GM18499 (cell line): ENCODE data around the gene GNG7.
"Not testable (repeated sequence)": the region's sequence is repeated elsewhere in the genome, so short reads cannot be mapped to it uniquely, and the experiment has no call there.

Experiments used
- ATAC-seq: cut with Tn5 transposase; IDR thresholded peaks from one replicate; pipeline ENCODE4 v1.9.1; 2021; ENCODE audit warnings: moderate number of reproducible peaks; ENCODE audit not compliant: insufficient read depth, unreplicated experiment

The GNG7 gene

DNA sequence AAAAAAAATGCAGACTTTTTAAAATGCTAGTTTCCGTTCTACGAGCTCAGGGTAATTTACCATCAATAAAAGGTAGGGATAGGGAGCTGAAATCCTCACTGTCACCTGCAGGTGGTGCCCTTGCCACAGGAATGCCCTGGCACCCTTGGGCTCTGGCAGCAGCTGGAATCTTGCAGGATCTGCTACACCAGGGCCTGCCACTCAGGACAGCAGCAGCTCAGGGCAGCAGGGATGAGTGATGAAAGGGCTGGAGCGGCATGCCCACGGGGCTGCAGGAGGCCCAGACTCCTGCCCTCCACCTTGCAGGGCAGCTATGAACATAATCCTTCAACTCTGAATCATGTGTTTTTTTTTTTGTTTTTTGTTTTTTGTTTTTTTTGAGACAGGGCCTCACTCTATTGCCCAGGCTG lies 54.0 kb downstream of the GNG7 start:
- ATAC-seq: no peak

DNA sequence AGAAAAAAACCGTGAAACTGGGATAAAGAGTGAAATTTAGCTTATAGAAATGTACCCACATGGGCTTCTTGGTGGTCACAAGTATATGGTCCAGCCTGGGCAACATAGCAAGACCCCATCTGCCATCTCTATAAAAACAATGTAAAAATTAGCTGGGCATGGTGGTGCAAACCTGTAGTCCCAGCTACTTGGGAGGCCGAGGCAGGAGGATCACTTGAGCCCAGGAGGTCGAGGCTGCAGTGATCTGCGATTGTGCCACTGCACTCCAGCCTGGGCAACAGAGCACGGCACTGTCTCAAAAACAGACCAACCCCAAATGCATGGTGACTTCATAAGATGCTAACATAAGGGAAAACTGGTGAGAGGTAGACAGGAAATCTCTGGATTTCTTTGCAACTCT lies 54.4 kb downstream of the GNG7 start:
- no peak for ATAC-seq

DNA sequence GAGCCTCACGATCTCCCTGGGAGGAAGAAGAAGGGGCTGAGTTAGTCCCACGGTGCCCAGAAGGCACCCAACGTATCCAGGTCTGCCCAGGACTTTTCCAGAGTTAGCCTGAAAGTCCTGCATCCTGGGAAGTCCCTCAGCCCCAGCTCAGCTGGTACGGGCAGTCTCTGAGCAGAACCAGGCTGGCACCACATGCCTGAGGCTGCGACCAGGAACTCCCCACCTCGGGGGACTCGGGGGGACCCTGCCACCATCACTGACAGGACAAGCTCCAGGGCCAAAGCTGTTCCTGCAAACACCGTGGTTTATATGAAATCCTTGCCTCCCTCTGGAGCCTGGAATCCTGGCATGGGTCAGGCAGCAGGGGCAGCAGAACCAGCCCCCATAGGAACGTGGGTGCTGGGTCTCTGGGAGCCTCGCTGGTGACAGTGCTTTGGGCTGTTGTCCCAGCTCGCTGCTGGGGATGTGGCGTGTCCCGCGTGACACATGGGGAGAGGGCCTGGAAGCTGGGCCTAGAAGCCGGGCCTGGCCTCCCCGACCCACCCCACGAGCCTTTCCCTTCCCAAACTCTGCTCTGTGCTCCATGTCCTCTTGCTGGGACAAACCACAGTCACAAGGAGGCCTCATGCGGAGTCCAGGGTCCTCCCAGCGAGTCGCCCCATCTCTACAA lies 55.5 kb downstream of the GNG7 start:
- ATAC-seq: no peak

DNA sequence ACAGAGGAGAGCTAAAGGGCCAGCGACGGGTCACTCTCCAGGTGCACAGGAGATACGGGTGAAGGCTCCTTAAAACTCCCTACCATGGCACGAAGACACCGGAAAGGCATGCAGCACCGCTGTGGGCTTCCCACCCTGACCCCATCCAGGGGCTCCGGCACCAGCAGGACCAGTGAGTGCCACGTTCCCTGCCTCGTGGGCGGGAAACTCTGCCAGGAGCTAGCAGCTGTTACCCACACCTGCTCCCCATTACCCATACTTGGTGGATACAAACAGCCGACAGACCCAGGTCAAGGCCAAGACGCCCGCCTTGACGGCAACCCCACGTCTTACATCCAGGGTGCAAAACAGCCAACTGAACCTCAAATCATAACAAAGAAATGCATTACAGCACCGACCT lies 56.7 kb downstream of the GNG7 start:
- ATAC-seq: no peak

DNA sequence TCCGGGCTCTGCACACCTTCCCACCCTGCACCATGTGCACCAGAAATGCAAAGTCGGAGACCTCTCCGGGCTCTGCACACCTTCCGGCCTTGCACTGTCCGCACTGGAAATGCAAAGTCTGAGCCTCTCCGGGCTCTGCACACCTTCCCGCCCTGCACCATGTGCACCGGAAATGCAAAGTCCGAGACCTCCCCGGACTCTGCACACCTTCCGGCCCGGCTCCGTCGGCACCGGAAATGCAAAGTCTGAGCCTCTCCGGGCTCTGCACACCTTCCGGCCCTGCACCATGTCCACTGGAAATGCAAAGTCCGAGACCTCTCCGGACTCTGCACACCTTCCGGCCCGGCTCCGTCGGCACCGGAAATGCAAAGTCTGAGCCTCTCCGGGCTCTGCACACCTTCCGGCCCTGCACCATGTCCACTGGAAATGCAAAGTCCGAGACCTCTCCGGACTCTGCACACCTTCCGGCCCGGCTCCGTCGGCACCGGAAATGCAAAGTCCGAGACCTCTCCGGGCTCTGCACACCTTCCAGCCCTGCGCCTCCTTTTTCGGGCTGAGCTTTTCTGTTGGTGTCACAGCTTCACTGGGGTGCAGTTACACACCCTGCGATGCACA lies 59.3 kb downstream of the GNG7 start:
- ATAC-seq: not testable (repeated sequence)

DNA sequence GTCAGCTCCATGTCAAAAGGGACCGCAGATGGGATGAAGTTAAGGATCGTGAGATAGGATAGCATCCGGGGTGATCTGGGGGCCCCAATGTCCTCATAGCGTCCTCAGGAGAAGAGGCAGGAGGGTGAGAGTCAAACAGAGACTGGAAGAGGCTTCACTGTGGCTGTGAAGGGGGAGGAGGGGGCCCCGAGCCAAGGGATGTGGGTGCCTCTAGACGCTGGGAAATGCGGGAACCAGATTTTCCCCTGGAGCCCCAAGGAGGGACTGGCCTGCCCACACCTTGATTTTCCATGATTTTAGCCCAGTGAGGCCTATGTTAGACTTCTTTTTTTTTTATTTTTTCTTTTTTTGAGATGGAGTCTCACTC lies 61.2 kb downstream of the GNG7 start:
- no peak for ATAC-seq

DNA sequence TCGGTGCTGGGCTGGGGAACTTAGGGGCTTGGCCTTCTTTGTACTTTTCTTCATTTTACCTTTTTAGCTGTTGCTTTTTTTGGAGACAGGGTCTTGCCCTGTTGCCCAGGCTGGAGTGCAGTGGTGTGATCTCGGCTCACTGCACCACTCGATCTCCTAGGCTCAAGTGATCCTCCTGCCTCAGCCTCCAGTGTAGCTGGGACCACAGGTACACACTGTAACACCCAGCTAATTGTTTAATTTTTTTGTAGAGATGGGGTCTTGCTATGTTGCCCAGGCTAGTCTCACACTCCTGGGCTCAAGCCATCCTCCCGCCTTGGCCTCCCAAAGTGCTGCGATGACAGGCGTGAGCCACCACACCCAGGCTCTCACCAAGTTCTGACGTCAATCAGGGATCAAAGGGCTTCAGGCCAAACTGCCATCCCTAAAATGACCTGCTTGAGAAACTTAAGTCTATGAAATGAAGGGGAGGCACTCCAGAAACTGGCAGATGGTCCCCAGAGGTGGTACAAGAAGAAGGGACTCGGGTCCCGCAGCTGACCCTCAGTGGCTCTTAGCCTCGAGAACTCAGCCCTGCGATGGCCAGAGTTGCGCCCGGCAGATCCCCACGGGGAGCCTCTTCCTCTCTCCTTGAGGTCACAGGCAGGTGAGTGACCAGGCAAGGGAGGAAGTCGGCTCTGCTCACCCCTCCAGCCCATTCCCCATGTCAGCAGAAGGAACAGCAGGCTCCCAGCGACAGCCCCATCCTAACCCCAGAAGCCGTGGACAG lies 61.7 kb downstream of the GNG7 start:
- no peak for ATAC-seq

DNA sequence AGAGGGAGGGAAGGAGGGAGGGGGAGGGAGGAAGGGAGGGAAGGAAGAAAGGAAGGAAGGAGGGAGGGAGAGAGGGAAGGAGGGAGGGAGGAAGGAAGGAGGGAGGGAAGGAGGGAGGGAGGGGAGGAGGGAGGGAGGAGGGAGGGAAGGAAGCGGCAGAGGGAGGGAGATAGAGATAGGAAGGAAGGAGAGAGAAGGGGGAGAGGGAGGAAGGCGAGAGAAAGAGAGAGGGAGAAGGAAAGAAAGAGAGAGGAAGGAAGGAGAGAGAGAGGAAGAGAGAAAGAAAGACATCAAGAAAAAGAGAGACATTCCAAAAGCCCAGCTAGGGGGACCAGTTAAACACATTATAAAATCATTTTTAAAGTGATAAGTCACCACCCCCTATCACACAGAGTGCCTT lies 62.5 kb downstream of the GNG7 start:
- no peak for ATAC-seq

DNA sequence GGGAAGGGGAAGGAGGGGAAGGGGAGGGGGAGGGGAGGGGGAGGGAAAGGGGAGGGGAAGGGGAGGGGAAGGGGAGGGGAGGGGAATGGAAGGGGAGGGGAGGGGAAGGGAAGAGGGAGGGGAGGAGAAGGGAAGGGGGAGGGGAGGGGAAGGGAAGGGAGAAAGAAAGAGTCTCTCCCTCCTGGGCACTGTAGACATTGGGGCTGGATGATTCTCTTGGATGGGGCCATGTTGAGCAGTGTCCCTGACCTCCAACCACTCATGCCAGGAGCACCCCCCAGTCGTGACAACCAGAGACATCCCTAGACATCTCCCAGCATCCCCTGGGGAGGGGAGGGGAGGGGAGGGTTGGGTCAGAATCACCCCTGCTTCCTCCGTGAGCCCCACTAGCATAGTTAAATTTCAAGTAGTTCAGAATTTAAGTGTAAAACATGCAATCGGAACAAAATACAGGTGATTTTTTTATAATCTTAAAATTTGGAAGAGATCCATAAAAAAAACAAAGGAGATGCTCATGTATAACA lies 64.0 kb downstream of the GNG7 start:
- ATAC-seq: no peak

DNA sequence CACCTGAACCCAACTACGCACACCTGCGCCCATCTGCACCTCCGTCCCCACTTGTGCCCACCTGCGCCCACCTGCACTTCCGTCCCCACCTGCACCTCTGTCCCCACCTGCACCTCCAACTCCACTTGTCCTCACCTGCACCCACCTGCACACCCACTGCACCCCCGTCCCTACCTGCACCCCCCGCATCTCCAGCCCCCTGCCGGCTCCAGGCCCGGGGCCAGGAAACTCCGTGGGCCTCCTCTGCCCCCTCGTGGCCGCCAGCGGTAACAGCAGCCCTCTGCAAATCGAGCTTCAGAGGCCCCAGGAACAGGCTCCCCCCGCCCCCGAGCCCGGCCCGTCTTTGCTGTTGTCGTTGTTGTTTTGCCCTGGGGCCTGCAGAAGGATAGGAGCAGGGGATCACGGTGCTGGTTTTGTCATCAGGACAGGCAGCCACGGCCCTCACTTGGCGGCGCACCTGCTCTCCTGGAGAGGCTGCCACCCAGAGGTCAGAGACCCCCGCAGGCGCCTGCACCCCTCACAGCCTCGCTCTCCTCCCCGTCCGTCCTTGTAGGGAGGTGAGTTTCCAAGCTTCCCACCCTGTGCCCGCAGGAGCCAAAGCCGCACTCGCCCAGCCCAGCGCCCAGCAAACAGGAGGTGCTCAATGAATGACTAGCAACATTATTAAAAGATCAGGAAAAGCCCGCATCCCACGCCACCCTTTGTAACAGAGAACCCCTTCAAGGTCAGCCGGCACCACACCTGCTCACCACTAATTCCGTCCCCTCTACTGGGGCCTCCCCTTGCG lies 65.4 kb downstream of the GNG7 start:
- no peak for ATAC-seq

DNA sequence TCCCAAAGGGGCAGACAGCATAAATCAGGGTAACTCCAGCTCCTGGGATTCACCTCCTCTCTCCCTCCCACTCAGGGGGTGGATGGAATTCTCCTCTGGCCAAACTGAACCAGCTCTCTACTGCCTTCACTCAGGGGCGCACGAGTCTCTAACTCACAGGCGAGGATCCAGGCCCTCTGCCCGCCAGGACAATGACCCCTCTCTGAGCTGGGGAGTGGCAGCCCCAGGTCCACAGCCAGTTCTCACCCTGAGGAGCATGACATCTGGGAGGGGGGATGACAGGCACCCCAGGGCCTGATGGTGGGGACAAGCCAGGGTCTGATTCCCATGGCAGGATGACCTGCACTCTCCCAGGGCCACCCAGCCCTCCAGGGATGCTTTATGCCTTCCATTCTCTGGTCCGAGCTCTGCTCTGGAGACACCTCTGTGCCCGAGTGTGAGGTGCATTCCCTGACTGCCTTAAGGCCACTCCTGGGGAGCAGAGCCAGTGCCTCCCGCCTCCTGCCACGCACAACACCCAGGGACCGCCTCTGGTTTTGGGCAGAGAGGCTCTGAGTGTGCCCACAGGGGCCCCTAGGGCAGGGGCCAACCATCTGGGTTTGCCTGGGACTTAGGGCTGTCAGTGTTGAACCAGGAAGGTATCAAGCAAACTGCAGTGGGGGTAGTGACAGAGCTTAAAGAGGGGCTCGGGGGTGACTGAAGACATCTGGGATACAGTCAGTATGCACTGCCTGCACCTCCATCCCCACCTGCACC lies 66.2 kb downstream of the GNG7 start:
- ATAC-seq: no peak

DNA sequence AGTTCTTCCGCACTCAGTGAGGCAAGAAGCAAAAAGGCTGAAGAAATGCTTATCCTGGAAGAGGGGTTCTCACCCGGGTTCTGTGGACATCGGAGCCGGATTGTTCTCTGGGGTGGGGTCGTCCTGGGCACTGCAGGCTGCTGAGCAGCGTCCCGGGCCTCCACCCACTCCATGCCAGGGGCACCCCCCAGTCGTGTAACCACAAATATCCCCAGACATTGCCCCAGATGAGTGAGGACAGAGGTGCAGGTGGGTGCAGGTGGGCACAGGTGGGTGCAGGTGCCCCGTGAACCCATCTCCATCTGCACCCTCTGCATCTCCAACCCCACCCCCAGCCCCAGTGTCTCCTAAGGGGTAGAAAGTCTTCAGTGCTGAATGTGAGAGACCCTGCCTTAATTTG lies 67.5 kb downstream of the GNG7 start:
- ATAC-seq: no peak

DNA sequence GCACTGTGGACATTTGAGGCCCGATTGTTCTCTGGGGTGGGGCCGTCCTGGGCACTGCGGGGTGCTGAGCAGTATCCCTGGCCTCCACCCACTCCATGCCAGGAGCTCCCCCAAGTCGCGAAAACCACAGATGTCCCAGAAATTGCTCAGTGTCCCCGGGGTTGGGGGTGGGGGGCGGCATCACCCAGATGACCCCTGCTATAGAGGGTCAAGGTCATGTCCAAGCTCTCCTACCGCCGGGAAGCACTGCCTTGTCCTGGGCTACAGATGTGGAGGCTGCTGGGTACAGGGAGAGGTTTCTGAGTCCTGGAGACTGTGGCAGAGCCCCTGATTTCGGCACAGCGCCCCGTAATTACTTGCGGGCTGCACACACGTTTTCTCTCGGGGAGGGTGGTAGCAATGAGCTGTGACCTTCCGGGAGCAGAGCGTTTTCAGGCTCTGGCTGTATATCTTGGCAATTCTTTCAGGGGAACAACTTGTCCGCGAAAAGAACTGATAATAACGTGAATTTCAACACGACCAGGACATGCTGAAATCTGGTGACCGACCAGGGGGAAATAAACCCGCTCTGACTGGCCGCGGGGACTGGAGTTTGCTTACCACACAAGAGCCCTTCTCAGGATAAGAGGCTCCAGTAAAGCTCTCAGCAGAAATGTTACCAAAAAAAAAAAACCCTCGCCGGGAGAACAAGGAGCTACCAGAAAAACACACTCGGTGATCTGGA lies 68.1 kb downstream of the GNG7 start:
- ATAC-seq: no peak

DNA sequence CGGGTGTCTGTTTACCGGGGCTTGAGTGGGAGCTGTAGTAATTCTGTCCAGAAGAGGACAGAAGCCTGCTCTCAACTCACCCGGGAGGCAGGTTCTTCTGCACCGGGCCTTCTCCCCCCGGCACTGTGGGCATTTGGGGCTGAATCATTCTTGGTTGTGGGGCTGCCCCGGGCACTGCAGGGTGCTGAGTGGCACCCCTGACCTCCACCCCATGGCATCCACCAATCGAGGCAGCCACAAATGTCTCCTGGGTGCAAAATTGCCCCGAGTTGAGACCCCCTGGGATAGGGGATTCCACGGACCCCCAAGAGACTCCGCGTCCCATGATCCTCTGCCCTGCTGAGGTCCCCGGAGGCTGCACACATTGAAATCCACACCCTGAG lies 68.8 kb downstream of the GNG7 start:
- no peak for ATAC-seq

DNA sequence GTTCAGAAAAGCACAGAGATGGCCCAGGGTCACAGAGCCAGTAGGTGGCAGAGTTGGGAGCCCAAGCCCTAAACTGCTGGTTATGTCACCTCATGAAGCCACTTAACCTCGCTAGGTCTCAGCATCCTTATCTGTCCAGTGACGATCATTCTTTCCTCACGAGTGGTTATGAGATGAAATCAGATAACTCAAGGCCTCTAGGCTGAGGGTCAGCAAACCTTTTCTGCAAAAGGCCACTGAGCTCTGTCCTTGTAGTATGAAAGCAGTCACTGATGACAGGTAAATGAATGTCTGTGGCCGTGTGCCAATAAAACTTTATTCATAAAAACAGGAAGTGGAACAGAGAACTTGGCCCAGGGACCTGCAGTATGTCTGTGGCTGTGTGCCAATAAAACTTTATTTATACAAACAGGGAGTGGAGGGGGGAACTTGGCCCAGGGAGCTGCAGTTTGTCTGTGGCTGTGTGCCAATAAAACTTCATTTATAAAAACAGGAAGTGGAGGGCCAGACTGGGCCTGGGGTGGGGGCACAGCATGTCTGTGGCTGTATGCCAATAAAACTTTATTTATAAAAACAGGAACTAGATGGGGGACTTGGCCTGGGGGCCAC lies 71.2 kb downstream of the GNG7 start:
- ATAC-seq: no peak

DNA sequence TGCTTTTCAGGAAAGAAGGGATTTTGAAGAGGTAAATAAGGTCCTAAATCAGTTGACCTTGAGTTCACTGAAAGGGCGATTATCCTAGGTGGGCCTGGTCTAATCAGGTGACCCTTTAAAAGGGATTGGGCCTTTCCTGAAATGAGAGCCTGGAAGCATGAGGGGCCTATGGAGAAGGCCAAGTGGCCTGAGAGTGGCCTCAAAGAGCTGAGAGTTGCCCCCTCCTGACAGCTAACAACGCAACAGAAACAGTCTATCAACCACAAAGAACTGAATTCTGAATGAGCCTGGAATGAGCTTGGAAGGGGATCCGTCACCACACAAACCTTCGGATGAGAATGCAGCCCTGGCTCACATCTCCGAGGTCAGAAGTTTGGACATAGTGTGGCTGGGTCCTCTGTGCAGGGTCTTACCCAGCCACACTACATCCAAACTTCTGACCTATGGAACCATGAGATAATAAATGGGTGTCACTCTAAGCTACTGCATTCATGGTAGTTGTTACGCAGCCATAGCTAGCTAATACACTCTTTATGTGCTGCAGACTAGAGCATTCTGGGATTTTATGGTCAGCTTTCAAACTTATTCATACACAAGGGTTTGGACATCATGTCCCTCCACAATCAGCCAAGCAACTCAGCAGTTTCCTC lies 72.0 kb downstream of the GNG7 start:
- ATAC-seq: no peak

DNA sequence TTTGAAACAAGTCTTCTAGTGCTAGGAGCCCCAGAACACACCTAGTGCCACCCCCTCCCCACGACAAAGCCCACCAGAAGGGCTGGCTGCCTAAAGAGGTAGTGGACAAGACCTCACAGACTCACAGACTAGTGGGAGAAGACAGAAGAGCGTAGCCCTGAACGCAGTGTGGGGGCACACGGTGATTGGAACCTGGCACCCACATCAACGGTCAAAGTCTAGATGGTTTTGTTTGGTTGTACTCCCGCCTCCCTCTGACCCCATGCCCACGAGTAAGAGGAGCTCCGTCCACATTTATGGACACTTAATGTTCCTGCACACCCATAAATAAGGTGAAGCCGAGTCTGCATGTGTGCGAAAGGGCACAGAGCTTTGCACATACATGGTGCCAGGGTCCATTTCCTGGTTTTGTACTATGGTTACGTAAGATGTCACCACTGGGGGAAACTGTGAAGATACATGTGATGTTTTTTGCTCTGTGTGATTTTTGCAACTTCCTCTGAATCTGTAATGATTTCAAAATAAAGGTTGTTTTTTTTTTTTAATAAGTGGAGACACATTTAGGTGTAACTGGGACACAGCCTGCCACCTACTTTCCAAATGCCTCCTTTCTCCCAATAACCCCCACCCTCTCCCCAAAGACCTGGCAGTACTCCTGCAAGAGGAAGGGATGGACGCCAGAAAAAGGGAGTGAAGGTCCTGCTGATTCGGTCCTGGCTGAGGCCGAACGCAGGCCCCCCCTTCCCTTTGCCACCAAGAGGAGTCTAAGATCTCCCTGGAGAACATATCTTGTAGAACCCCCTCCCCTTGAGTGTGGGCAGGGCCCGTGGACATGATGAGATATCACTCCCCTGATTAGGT lies 72.8 kb downstream of the GNG7 start:
- no peak for ATAC-seq

DNA sequence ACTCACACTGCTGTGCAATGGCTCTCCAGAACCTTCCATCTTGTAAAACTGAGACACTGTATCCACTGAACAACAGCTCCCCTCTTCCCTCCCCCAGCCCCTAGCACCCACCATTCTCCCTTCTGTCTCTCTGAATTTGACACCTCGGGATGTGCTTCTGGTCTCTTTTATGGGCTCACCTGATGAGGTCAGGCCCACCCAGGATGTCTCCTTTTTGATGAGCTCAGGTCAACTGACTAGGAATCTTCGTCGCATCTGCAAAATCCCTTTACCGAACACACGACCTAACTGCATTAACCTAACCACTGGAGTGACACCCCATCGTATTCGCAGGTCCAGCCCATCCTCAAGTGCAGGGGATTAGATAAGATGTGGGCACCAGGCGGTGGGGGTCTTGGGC lies 73.9 kb downstream of the GNG7 start:
- ATAC-seq: no peak
